ENCODE data around the gene PKD1L1.

GRCh38 chr7:47737601-47738000, 210.7 kb downstream of the PKD1L1 start:
- no peak for TF ChIP-seq CTCF (IDR thresholded peaks at IDR 0.05)
- TF ChIP-seq POLR2AphosphoS5 (IDR thresholded peaks at IDR 0.05): no peak

Data from suprapubic skin (tissue), 3 donors.